HFFc6 (cell line): ENCODE results near the gene EPS8L1. TPM values are rescaled to one million over a fixed set of nuclear protein-coding genes. Genes with fewer than 3 reads are reported as not detected.

Experiments used
- DNase-seq: peaks from one replicate; pipeline ENCODE4 v3.0.0-alpha.2; 2018
- H3K27ac Mint-ChIP-seq: 2 replicates; pipeline ENCODE4 v1.8.0; 2020; ENCODE audit warnings: mild to moderate bottlenecking, mixed read lengths
- H3K27me3 Mint-ChIP-seq: 2 replicates; pipeline ENCODE4 v1.8.0; 2021; ENCODE audit warnings: mild to moderate bottlenecking, moderate library complexity, mixed read lengths; ENCODE audit not compliant: insufficient read depth
- H3K36me3 Mint-ChIP-seq: 2 replicates; pipeline ENCODE4 v1.8.0; 2021; ENCODE audit warnings: low read depth, mixed read lengths
- H3K4me1 Mint-ChIP-seq: 2 replicates; pipeline ENCODE4 v1.8.0; 2020; ENCODE audit warnings: low read depth, mixed read lengths
- H3K4me3 Mint-ChIP-seq: 2 replicates; pipeline ENCODE4 v1.8.0; 2020; ENCODE audit warnings: mild to moderate bottlenecking, moderate library complexity, mixed read lengths
- H3K9me3 Mint-ChIP-seq: 2 replicates; pipeline ENCODE4 v1.8.0; 2020; ENCODE audit warnings: mild to moderate bottlenecking, mixed read lengths
- total RNA-seq, 6 experiments: library from RNA; stranded (reverse); fragmentation: NEBNext Ultra II Directional; extraction: Animal tissue kit (Norgen Biotek cat#: 25700); gene quantifications; 2 replicates in 1 of 6; 3 replicates in 5 of 6; pipeline ENCODE4 v1.2.3, GENCODE V29; 2021
- TF ChIP-seq, protein P1 (sequence below): fragments of 200-600 bp; sonication (generic); IDR thresholded peaks from 2 replicates; pipeline ENCODE4 v1.5.0; 2021; ENCODE audit warnings: antibody characterized with exemption, mild to moderate bottlenecking

The EPS8L1 gene
- total RNA-seq, 6 experiments from 2014 or later: 0.55 to 0.94 (median 0.64) TPM; not detected in 1

DNA sequence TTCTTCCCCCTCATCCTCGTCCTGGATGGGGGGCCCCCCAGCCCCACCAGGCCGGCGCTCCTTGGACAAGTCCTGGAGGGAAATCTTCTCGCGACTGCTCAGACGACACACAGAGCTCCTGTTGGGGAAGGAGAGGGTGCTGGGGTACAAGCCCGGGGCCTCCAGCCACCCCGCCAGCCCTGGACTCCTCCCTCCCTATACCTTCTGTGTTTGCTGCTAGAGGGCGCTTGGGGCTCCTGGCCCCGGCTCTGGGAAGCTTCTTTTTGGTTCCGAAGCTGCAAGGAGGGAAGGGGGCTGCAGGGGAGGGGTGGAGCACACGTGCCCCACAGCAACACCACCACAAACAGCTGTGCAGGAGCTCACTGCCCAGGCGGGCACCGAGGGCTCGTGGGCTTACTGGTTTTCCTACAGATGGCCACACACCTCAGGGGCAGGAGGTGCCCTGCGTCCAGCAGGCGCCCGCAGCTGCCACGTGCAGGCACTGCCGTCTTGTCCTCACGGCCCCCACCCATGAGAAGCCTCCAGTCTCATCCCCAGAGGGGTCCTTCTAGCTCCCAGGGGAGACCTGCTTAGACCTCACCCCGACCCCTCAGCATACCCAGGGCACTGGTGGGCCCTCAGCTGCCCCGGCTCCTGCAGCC lies 20.5 kb downstream of the EPS8L1 start:
- no peaks in the 10 kb centered on the region for H3K4me1 Mint-ChIP-seq
- no peak overlapping the region for H3K4me3 Mint-ChIP-seq
- H3K9me3 Mint-ChIP-seq: no peaks in the 10 kb centered on the region
- H3K36me3 Mint-ChIP-seq: no peaks in the 10 kb centered on the region
- TF ChIP-seq, protein P1, sequence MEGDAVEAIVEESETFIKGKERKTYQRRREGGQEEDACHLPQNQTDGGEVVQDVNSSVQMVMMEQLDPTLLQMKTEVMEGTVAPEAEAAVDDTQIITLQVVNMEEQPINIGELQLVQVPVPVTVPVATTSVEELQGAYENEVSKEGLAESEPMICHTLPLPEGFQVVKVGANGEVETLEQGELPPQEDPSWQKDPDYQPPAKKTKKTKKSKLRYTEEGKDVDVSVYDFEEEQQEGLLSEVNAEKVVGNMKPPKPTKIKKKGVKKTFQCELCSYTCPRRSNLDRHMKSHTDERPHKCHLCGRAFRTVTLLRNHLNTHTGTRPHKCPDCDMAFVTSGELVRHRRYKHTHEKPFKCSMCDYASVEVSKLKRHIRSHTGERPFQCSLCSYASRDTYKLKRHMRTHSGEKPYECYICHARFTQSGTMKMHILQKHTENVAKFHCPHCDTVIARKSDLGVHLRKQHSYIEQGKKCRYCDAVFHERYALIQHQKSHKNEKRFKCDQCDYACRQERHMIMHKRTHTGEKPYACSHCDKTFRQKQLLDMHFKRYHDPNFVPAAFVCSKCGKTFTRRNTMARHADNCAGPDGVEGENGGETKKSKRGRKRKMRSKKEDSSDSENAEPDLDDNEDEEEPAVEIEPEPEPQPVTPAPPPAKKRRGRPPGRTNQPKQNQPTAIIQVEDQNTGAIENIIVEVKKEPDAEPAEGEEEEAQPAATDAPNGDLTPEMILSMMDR: peak; percentile 8; the same call in 1 of the 2 replicates
- H3K27ac Mint-ChIP-seq: no peak overlapping the region
- DNase-seq: no peak
- H3K27me3 Mint-ChIP-seq: no peaks in the 10 kb centered on the region

DNA sequence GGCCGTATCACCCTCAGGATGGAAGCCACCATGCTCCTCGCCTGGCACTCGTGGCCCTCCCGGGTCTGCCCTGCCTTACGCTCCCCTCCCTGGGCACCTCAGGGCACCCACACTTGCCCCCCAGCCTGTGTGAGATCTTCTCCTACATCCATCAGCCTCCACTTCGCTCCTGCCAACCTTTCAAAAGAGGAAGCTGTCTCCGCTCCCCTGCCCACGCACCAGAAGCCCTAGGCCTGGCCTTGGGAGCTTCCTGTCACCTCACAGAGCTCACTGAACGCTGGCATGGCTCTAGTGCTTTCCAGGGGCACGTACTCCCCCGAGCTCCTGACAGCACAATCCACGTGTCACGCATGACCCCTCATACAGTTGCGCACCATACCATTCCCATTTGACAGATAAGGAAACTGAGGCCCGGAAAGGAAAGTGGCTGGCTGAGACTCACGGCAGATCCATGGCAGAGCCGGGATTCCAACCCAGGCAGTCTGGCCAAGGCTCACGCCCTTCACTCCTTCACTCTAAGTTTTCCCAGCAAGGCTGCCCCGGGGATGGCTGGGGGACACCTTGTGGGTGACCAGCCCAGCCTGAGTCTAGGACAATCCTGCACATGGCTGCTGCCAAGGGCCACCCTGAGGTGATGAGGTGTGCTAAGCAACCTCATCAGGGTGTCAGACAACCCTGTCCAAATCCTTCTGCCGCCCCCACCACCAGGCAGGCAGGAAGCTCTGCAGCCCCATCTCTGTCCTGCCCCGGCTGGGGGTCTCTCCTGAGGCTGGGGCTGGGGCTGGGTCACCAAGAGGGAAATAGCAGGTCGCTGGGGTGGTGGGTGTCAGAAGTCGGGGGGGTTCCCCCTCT lies 22.4 kb downstream of the EPS8L1 start:
- H3K4me1 Mint-ChIP-seq: no peaks in the 10 kb centered on the region
- H3K27me3 Mint-ChIP-seq: no peaks in the 10 kb centered on the region
- H3K9me3 Mint-ChIP-seq: no peaks in the 10 kb centered on the region
- no peak for DNase-seq
- TF ChIP-seq, protein P1: no peak
- H3K36me3 Mint-ChIP-seq: peaks cover 12% of the 10 kb centered on the region
- no peak overlapping the region for H3K27ac Mint-ChIP-seq
- no peak overlapping the region for H3K4me3 Mint-ChIP-seq

DNA sequence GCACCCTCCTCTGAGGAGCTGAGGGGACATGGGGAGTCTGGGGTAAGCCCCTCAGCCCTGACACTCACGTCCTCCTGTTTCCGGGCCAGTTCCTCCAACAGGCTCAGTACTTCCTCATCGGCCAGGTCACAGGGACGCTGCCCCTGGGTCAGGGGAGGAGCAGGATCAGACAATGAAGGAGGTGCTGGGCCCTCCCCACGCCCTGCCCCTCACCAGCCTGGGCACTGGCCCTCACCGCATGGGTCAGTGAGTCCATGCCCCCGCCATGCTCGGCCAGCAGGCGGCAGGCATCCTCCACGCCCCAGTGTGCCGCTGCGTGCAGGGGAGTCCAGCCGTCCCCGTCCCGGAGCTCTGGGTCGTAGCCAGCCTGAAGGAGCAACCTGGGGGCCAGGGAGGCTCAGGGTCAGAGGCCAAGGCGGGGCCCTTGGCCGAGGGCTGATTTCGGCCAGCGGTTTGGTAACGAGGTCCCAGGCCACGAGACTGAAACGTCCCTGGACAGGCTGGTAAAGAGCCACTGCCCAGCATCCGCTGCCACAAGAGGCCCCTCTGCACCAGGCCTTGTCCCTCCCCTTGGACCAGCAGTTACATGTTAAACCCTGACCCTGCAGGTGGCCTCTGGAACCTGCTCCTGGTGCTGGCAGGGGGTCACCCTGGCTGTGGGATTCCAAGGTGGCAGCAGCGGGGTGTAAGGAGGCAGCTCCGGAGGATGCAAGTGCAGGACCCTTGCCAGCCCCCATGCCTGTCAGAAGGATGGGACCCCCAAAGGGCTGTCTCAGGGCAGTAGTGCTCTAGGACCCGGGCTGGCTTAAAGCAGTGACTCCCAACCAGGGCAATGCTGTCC lies 23.3 kb downstream of the EPS8L1 start:
- TF ChIP-seq, protein P1: peak; percentile 53
- H3K4me3 Mint-ChIP-seq: no peak overlapping the region
- H3K36me3 Mint-ChIP-seq: peaks cover 17% of the 10 kb centered on the region
- no peak for DNase-seq
- no peaks in the 10 kb centered on the region for H3K4me1 Mint-ChIP-seq
- no peaks in the 10 kb centered on the region for H3K27me3 Mint-ChIP-seq
- no peak overlapping the region for H3K27ac Mint-ChIP-seq
- H3K9me3 Mint-ChIP-seq: no peaks in the 10 kb centered on the region

DNA sequence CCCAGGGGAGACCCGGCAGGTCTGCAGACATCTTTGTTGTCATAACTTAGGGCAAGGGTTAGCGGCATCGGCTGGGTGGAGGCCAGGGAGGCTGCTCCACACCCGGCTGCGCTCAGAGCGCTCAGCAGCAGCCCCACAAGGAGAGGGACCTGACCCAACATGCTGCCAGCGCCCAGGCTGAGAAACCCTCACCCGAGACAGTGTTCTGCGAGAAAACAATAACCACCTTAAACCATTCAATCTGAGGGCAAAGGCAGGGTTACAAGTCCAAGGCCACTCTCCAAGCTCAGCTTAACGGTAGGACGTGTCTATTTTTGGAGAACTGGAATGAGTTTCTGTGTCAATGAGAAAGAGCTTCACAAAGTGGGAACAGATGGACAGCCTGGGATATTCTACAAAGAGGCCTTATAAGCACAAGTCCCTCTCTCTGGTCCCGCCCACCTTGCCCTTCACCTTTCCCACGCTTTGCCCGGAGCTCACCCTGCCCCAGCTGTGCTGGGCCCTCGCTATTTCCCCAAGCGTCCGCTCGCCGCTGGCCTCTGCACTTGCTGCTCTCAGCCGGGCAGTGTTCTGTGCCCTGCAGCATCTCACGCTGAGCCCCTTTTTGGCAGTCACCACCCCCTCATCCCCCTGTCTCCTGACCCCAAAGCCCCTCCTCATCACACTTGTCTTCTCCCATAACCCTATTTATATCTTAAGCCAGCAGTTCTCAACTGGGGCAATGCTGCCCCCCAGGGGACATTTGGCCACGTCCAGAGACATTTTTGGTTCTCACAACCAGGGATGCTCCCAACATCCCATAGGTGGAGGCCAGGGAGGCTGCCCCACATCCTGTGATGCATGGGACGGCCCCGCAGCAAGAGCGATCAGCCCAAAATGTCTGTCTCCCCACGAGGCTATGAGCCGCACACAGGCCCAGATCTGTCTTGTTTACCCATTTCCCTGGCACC lies 24.2 kb downstream of the EPS8L1 start:
- Mint-ChIP-seq H3K9me3 (no peaks in the 10 kb centered on the region), H3K27ac (no peak overlapping the region; the same call in 1 of the 2 replicates), H3K4me3 (no peak overlapping the region), H3K27me3 (no peaks in the 10 kb centered on the region), H3K36me3 (peaks cover 17% of the 10 kb centered on the region), H3K4me1 (no peaks in the 10 kb centered on the region)
- DNase-seq: no peak
- TF ChIP-seq, protein P1: peak; percentile 59

- DNase-seq: no peak
- no peaks in the 10 kb centered on the region for H3K4me1 Mint-ChIP-seq
- no peak overlapping the region for H3K4me3 Mint-ChIP-seq
- H3K36me3 Mint-ChIP-seq: peaks cover 27% of the 10 kb centered on the region
- H3K27ac Mint-ChIP-seq: no peak overlapping the region
- TF ChIP-seq, protein P1: no peak
- H3K9me3 Mint-ChIP-seq: no peaks in the 10 kb centered on the region
- H3K27me3 Mint-ChIP-seq: no peaks in the 10 kb centered on the region; the same call in 1 of the 2 replicates
Observed at GRCh38 chr19:55101261-55101660, 25.6 kb downstream of the EPS8L1 start.
